Cerebellar cortex (tissue), 1 donor: ENCODE data around the gene VSIG10.
A peak's percentile ranks its signal among the peaks of the same experiment; 100 is the strongest.
"Not testable (repeated sequence)": the region's sequence is repeated elsewhere in the genome, so short reads cannot be mapped to it uniquely, and the experiment has no call there.

ENCODE experiments used
- DNase-seq: peaks from one replicate; pipeline ENCODE4 v3.0.0-alpha.2; 2015; ENCODE audit warnings: low spot score

The VSIG10 gene

GRCh38 chr12:118107011-118107410 lies 3.2 kb upstream of the VSIG10 start:
- DNase-seq, result no peak

DNA sequence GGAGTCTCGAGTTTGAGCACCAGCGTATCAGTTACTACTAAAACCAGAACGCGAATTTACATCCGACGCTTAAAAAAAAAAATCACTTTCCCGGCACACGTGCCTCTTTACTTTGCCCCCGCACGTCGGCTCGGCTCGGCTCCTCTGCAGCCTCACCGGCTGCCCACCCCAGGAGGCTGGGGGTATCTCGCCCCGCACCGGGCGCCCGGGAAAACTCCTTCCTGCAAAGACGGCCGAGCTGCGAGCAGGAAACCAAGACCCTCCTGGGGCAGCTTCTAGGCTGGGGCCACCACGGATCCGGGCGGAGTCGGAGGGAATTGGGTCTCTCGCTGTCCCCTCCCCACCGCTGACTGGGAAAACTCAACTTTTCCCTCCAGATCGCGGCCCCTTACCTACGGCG lies 610 bp downstream of the VSIG10 start:
- DNase-seq, result peak; percentile 8

DNA sequence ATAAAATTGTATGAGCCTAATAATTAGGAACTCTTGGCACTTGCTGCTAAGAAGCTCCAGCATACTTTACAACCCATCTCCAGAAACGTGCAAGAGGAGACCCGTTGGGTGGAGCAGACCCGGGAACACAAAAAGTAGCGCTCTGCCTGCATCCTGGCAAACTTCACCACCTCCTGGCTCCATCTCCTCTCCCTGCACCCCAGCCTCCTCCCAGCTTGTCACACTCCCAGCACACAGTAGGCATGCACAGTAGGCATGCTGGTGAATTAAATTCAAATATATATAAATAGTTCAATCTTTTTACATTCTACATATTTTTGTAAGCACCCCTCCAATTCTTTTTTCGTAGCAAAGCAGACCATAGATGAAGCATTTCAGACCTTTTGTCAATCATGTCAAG lies 1.2 kb downstream of the VSIG10 start:
- DNase-seq, result no peak

- no peak for DNase-seq
Observed at GRCh38 chr12:118102070-118102469, 1.7 kb downstream of the VSIG10 start.

- DNase-seq, result no peak
Observed at GRCh38 chr12:118101051-118101450, 2.8 kb downstream of the VSIG10 start.

DNA sequence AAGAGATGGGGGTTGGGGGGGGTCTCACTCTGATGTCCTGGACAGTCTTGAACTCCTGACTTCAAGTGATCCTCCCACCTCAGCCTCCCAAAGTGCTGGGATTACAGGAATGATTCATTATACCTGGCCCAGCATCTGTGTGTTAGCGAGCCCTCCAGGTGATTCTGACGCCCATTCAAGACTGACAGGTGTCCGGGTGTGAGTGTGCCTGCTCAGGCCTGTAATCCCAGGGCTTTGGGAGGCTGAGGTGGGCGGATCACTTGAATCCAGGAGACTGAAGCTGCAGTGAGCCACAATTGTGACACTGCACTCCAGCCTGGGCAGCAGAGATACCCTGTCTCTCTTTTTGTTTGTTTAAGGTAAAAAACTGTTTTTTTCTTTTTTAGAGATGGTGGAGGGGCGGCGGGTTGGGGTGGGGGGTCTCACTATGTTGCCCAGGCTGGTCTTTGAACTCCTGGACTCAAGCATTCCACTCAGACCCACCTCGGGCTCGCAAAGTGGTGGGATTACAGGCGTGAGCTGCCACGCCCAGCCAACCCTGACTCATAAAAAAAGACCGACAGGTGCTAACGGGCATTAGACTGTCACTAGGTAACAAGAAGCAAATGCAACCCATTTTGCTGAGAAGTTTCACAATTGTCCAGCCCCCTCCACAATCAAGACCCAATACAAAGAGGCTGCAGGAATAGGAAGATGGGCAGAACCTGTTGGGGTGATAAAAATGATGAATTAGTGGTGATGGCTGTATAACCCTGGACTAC lies 4.7 kb downstream of the VSIG10 start:
- no peak for DNase-seq

DNA sequence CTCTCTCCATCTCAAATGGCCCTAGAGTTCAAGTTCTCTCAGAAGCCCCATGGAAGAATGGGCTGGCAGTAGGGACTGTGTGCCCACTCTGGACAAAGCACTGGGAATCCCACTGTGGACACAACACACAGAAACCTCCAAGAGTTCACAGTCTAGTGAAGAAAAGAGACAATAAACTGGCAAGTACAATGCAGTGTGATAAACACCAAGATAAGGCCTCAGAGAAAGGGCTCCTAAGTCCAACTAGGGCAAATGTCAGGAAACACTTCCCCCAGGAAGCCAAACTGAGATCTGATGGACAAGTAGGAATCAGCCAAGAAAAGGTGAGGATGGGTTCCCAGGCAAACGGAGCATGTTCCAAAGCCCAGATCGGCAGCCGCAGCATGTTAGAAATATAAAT lies 5.4 kb downstream of the VSIG10 start:
- no peak for DNase-seq

GRCh38 chr12:118094039-118094438 lies 9.8 kb downstream of the VSIG10 start:
- DNase-seq, result no peak

DNA sequence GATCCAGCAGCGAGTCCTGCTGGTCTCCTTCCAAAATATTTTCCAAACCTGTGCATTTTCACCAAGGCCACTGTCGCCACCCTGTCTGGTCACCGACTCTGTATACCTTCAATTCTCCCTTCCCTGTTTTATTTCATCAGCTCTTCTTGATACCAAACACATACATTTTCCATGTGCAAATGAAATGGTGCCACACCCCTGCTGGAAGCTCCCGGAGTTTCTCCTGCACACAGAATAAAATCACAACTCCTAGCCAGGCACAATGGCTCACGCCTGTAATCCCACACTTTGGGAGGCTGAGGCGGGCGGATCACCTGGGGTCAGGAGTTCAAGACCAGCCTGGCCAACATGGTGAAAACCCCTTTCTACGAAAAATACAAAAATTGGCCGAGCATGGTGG lies 14.0 kb downstream of the VSIG10 start:
- DNase-seq, result no peak

GRCh38 chr12:118082161-118082560 lies 21.6 kb downstream of the VSIG10 start:
- DNase-seq, result no peak

DNA sequence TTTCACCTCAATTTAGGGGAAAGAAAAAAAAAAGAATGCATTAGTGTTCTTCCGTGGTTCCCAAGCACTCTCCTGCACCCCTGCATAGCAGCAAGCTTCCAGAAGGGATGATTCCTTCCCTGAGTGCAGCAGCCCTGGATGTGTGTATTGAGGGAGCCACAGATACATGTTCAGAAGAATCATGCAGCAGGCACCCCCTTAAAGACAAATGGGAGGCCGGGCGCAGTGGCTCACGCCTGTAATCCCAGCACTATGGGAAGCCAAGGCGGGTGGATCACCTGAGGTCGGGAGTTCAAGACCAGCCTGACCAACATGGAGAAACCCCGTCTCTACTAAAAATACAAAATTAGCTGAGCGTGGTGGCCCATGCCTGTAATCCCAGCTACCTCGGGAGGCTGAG lies 22.3 kb downstream of the VSIG10 start:
- DNase-seq, result not testable (repeated sequence)

GRCh38 chr12:118073768-118074167 lies 30.0 kb downstream of the VSIG10 start:
- no peak for DNase-seq

GRCh38 chr12:118070650-118071049 lies 33.2 kb downstream of the VSIG10 start:
- no peak for DNase-seq

DNA sequence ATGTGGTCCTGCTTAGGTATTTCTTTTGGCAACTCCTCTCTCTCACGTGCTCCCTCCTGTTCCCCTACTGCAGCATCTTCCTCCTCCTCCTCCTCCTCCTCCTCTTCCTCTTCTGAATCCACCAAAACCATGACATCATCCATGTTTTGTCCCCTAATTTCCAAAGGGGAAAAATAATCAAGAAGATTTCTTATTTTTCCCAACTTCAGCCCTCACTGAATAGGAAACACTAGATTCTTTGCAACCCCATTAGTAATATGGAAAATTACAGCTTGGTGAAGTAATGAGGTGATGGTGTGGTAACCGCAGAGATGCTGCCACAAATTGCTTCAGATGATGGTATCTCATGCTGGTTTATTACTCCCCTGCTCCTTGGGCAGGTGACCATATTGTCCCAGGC lies 35.4 kb downstream of the VSIG10 start:
- no peak for DNase-seq

GRCh38 chr12:118065380-118065779 lies 38.4 kb downstream of the VSIG10 start:
- no peak for DNase-seq

DNA sequence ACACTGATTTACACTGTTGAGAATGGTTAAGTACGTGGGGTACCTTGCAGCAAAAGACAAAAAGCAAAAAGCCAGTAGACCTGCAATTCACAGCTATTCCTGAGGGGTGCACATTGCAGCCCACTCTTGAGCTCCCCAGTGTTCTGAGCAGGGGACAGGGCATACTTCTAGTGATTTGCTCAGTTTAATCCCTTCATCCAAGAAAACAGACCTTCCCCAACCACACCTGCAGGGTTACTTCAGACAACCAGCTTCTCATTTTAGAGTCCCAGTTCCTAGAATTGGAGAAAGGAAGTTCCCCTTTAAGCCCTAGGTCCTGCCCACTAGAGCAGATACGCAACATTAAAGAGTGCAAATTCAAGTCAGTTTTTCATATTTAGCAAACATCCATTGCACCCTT lies 39.2 kb downstream of the VSIG10 start:
- DNase-seq, result no peak

- no peak for DNase-seq
Observed at GRCh38 chr12:118063576-118064391, 40.0 kb downstream of the VSIG10 start.

DNA sequence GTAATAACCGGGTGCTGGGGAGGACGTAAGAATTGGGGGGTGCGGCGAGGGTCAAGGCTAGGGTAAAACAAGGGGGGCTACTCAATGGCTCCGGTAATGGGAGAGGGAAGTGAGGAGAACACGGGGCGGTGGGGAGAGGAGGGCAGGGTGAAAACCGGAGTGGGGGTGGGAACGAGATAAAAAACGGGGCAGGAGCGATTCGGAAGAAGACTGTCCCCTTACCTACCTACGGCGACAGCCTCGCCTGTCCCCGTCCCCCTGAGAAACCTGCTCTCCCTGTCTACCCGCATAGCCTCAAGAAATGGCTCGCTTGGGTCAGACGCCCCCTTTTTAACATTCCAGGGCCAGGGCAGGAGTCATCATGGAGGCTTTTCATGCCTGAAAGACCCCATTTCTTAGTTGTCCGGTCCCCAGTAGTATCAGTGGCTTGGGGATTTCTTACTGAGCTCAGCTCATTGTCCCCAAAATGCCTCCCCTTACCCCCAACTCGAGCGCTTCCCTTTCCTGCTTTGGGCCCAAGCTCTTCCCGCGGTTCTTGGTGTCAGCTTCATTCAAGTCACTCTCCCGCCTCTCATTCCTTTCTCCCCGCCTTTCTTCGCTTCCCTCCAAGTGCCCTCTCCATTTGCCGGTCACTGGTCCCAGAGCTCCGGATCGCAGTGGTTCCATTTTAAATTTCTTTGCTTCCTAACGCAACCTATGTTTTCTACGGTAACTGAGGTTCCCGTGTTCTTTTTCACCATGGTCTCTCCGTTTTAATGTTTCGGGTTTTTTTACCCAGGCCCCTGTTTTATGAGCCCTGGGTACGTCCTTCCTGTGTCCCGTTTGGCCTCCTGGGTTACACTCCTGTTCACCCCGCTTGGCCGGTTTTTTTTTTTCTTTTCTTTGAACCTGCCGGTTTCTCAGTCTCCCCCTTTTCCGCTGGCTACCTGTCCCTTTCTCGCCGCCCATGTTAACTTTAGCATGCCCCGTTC lies 41.7 kb downstream of the VSIG10 start:
- peak; percentile 79 for DNase-seq

- DNase-seq, result peak; percentile 52
Observed at GRCh38 chr12:118061011-118061872, 42.6 kb downstream of the VSIG10 start, which contains the start of gene WSB2. WSB2 (minus strand) TSS chr12:118061179; CDS start chr12:118061048, 131 bp downstream.

DNA sequence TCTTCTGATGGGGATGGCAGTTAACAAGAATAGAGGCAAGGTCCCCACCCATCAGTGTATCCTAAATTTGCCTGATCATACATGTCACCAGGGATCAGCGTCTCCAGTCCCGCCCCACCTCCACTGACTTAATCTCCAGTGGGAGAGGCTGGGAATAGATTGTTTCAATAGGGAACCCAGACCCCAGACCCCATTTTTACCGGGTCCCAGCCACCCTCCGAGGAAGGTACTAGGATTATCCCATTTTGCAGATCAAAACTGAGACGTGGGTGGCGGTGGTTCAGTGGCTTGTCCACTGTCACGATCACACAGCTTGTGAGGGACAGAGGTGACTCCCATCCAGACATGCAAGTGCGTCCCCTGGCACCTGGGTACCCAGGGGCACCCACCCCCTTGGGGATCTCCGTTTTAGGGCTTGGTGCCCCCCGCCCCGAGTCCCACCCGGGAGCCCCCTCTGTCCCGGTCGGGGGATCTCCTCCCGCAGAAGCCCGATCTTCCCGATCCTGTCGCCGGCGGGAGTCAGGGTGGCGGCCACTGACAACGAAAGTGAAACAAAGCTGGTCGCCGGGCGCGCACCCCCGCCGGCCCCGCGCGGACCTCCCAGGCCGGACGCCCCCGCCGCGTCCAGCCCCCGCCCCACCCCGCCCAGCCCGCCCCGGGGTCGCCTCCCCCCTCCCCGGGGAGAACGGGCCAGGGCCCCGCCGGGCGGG lies 43.4 kb downstream of the VSIG10 start:
- peak; percentile 50 for DNase-seq
